ENCODE measurements around the gene MTAP. TPM values are rescaled to one million over a fixed set of nuclear protein-coding genes. Genes with fewer than 3 reads are reported as not detected.

Gene MTAP
- total and polyA plus RNA-seq, 2 donors (not counting 1 experiment from before 2014, with no cell fraction given): 9.8 to 38.4 TPM

DNA sequence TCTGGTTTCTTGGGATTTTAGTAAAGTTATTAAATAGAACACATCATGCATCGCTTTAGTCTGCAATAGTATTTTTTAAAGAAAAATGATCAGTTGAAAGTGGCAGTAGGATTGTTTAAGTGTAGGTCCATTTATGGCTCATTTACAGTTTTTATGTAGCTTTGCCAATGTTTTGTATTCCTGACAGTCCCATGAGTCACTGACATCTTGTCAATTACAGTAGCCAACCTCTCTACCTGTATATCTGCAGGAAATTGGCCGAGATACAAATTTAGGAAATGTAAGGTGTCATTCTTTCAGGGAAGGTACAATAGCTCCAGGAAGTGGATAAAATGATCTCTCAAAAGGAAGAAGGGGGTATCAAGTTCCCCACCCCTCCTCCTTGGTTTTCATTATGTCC lies 47.7 kb upstream of the MTAP start:
- no peaks in the 10 kb centered on the region for H3K4me1 Mint-ChIP-seq
- no peak overlapping the region for H3K4me3 Mint-ChIP-seq
- H3K9me3 ChIP-seq (ENCODE audit: control extremely low read depth in 1 of 3, control insufficient read depth in 2 of 3, insufficient read depth in 1 of 3, low read length in 2 of 3): no peaks in the 10 kb centered on the region
- no peak for TF ChIP-seq CTCF (IDR thresholded peaks at IDR 0.05)
- no peak for TF ChIP-seq EZH2 (IDR thresholded peaks at IDR 0.05; ENCODE audit: borderline replicate concordance, insufficient read depth, low read depth, low read length, poor library complexity, severe bottlenecking)
- POLR2A ChIA-PET: no interaction called here
- intact Hi-C loops (cut with micrococcal nuclease): no loop called here
- peaks cover 46% of the 10 kb centered on the region for H3K27me3 Mint-ChIP-seq
- H2AFZ ChIP-seq (ENCODE audit: insufficient read depth, low read depth, low read length, poor library complexity, severe bottlenecking): no peak overlapping the region
- H3K9me3 Mint-ChIP-seq (ENCODE audit: insufficient read depth): no peaks in the 10 kb centered on the region
- H3K27ac Mint-ChIP-seq: no peak overlapping the region
- ATAC-seq (ENCODE audit: low read depth) (no peak), DNase-seq (no peak)
- no peaks in the 10 kb centered on the region for H3K79me2 ChIP-seq (ENCODE audit: control insufficient read depth, insufficient read depth, low read length)
- H4K20me1 ChIP-seq (ENCODE audit: control insufficient read depth, insufficient read depth, low read length, poor library complexity, severe bottlenecking): no peaks in the 10 kb centered on the region
- CTCF ChIA-PET: interaction anchor here (1.1 kb wide), 1 partner anchor 21 kb away, joined by 3 read pairs; no protein-coding TSS in a partner anchor
- WGBS (ENCODE audit: insufficient coverage): 100% methylated on average over 1 of the region's 2 CpGs
- H3K27ac ChIP-seq (ENCODE audit: low read length in 2 of 2): no peak overlapping the region
- H3K36me3 ChIP-seq (replicated peaks in 1 of 2; ENCODE audit: control extremely low read depth in 1 of 2, control insufficient read depth in 1 of 2, extremely low read depth in 1 of 2, insufficient read depth in 2 of 2, low read length in 1 of 2): no peaks in the 10 kb centered on the region
- no peak overlapping the region for H3K9ac ChIP-seq (ENCODE audit: low read length)
- no peak overlapping the region for H3K4me2 ChIP-seq (replicated peaks; ENCODE audit: low read depth, low read length, poor library complexity, severe bottlenecking)
- no peaks in the 10 kb centered on the region for H3K4me1 ChIP-seq (ENCODE audit: control insufficient read depth in 2 of 2, insufficient read depth in 2 of 2, low read length in 2 of 2)
- no peak overlapping the region for H3K4me3 ChIP-seq (ENCODE audit: control extremely low read depth in 1 of 5, extremely low read depth in 1 of 5, insufficient read depth in 1 of 5, low read depth in 2 of 5, low read length in 4 of 5)
- peaks cover 0 to 5% (median 2%) of the 10 kb centered on the region in 4 experiments for H3K27me3 ChIP-seq (replicated peaks in 1 of 4; ENCODE audit: control extremely low read depth in 1 of 4, control insufficient read depth in 3 of 4, insufficient read depth in 4 of 4, low read length in 3 of 4)

DNA sequence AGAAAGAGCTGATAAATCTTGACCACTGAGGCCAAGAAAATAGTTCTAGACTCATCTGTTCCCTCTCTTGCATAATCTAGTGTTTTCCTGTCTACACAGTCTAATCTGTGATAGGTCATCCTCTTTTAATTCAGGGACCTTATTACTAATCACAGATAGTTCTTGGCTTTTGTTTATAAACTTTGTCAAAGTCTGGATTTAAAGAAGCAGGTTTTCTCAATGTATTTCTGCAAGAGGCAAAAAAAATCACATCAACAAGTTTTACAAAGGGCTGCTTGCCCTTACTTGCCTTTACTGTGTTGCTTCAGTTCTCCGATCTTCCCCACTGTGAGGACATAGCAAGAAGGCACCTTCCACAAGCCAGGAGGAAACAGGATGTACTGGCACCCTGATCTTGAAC lies 43.9 kb upstream of the MTAP start:
- no peak overlapping the region for H2AFZ ChIP-seq (ENCODE audit: insufficient read depth, low read depth, low read length, poor library complexity, severe bottlenecking)
- no peak for ATAC-seq (ENCODE audit: low read depth)
- WGBS (ENCODE audit: insufficient coverage): 100% methylated on average over 1 of the region's 1 CpG

More for the DNA sequence above, 43.9 kb upstream of the MTAP start:
- H3K27me3 ChIP-seq (replicated peaks in 1 of 4; ENCODE audit: control extremely low read depth in 1 of 4, control insufficient read depth in 3 of 4, insufficient read depth in 4 of 4, low read length in 3 of 4): peaks cover 0 to 10% (median 1%) of the 10 kb centered on the region in 4 experiments
- H3K27ac ChIP-seq (ENCODE audit: low read length in 2 of 2): no peak overlapping the region
- Mint-ChIP-seq H3K27ac (no peak overlapping the region), H3K27me3 (peaks cover 52% of the 10 kb centered on the region), H3K4me1 (no peaks in the 10 kb centered on the region), H3K4me3 (no peak overlapping the region), H3K9me3 (ENCODE audit: insufficient read depth) (no peaks in the 10 kb centered on the region)
- intact Hi-C loops (cut with micrococcal nuclease): no loop called here
- CTCF ChIA-PET: no interaction called here
- H3K9me3 ChIP-seq (ENCODE audit: control extremely low read depth in 1 of 3, control insufficient read depth in 2 of 3, insufficient read depth in 1 of 3, low read length in 2 of 3): no peaks in the 10 kb centered on the region
- H3K79me2 ChIP-seq (ENCODE audit: control insufficient read depth, insufficient read depth, low read length): no peaks in the 10 kb centered on the region
- H3K9ac ChIP-seq (ENCODE audit: low read length): no peak overlapping the region
- DNase-seq: no peak
- TF ChIP-seq CTCF (IDR thresholded peaks at IDR 0.05) (no peak), EZH2 (IDR thresholded peaks at IDR 0.05; ENCODE audit: borderline replicate concordance, insufficient read depth, low read depth, low read length, poor library complexity, severe bottlenecking) (no peak)
- no peaks in the 10 kb centered on the region for H4K20me1 ChIP-seq (ENCODE audit: control insufficient read depth, insufficient read depth, low read length, poor library complexity, severe bottlenecking)
- no peak overlapping the region for H3K4me2 ChIP-seq (replicated peaks; ENCODE audit: low read depth, low read length, poor library complexity, severe bottlenecking)
- H3K4me3 ChIP-seq (ENCODE audit: control extremely low read depth in 1 of 5, extremely low read depth in 1 of 5, insufficient read depth in 1 of 5, low read depth in 2 of 5, low read length in 4 of 5): no peak overlapping the region
- POLR2A ChIA-PET: no interaction called here
- H3K36me3 ChIP-seq (replicated peaks in 1 of 2; ENCODE audit: control extremely low read depth in 1 of 2, control insufficient read depth in 1 of 2, extremely low read depth in 1 of 2, insufficient read depth in 2 of 2, low read length in 1 of 2): no peaks in the 10 kb centered on the region
- no peaks in the 10 kb centered on the region for H3K4me1 ChIP-seq (ENCODE audit: control insufficient read depth in 2 of 2, insufficient read depth in 2 of 2, low read length in 2 of 2)

All from B cell (primary cell).